CD4-positive, alpha-beta T cell treated with Interferon gamma for 1 hour (primary cell): ENCODE measurements around the gene CCSER1.

Experiments used
- DNase-seq: peaks from one replicate; pipeline ENCODE4 v3.0.0-alpha.2; 2020

Gene CCSER1

DNA sequence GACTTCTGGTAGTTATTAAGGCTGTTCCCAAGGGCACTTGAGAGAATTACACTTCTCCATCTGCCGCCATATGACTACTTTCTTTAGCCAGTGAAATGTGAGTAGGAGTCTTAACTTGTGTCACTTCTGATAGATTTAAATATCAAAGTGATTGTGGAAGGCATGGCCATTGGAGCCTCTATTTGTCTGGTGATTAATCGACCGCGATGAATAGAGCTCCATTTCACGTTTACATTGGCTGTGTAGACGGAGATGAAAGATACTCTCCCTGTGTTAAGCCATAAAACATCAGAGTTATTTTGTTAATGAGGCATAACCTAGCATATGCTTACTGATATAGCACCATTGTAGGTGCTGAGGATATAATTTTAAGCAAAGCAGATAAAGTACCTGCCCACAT, 852.4 kb downstream of the CCSER1 start:
- no peak for DNase-seq

GRCh38 chr4:90982813-90983212, 855.6 kb downstream of the CCSER1 start:
- DNase-seq = no peak

DNA sequence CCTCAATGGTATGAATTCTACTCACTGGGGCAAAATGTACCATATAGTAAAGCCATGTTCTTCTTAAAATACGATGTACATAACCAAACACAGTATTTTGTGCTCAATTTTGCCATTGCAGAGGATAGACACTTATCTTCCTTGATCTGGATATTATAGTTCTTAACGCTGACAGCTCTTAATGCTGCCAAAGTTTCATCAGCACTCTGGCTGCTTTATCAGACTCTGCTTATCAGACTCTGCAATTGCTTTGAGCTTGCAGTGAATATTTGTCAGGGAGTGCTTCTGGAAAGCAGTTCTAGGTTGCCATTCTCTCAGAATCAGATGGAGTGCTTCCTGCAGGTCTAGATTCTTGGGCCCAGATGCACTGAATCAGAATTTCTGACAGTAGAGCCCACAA, 863.1 kb downstream of the CCSER1 start:
- no peak for DNase-seq

GRCh38 chr4:90992213-90992612, 865.0 kb downstream of the CCSER1 start:
- no peak for DNase-seq

- DNase-seq = no peak
Observed at GRCh38 chr4:90994851-90995574, 867.8 kb downstream of the CCSER1 start.

- DNase-seq = no peak
Observed at GRCh38 chr4:90995996-90996395, 868.8 kb downstream of the CCSER1 start.

DNA sequence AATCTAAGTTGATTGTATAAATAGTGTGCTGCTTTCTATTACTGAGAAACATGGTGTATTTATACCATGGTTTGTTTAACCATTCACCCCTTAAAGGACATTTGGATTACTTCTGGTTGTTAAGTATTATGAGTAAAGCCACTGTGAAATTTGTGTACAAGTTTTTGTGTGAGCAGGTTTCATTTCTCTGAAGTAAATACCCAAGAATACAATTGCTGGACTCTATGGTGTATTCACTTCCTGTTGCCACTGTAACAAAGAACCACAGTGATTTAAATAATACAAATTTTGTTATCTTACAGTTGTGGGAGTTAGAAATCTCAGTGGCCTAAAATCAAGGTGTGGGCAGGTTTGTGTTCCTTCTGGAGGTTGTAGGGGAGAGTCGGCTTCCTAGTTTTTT, 869.6 kb downstream of the CCSER1 start:
- DNase-seq = no peak

- no peak for DNase-seq
Observed at GRCh38 chr4:91015861-91016260, 888.7 kb downstream of the CCSER1 start.

GRCh38 chr4:91019513-91019912, 892.3 kb downstream of the CCSER1 start:
- no peak for DNase-seq

- no peak for DNase-seq
Observed at GRCh38 chr4:91025241-91026148, 898.3 kb downstream of the CCSER1 start.

DNA sequence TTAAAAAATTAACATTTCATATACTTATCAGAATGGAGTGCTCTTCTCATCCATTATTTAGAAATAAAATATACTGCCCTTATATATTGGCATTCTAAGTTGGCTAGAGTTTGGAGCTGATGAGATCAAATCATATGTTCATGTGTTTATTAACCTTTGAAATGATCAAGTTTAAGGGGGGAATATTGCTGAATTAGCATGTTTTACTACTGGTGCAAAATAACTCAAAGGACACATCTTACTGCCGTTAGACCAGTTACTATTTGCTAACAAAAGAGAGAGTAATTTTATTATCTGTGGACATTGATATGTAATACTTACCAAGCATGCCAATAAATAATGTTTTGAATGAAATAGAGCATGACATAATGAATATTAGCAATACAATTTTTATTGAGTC, 901.0 kb downstream of the CCSER1 start:
- DNase-seq = no peak

GRCh38 chr4:91031761-91032160, 904.6 kb downstream of the CCSER1 start:
- no peak for DNase-seq

DNA sequence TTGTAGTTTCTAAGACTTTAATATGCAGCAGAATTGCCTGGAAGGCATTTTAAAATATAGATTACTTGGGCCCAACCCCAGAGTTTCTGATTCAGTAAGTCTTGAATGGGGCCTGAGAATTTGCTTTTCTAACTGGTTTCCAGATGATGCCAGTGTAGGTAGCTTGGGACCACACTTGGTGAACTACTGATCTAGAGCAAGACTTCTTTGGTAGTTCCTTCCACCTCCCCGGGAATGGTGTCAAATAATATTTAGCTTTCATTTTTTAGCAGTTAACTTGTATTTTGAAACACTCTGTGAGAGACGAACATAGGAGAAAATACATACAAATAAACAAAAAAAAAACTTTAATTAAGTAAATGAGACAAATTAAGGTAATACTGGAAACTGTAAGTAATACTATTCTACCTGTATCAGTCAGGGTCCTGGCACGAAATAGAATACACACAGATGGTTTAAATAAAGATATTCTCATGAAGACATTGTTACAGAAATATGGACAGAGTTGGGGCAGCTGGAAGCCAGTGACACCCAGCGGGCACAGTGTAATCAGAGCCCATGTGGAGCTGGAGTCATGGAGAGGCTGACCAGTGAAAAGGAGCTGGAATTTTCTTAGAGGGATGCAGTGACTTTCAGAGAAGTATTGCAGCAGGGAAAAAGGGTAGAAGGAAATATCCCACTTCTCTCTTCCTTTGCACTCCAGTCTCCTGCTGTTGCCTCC, 905.7 kb downstream of the CCSER1 start:
- DNase-seq = no peak

- DNase-seq = no peak
Observed at GRCh38 chr4:91035276-91035675, 908.1 kb downstream of the CCSER1 start.

GRCh38 chr4:91037951-91038350, 910.8 kb downstream of the CCSER1 start:
- no peak for DNase-seq

GRCh38 chr4:91057871-91058270, 930.7 kb downstream of the CCSER1 start:
- no peak for DNase-seq

GRCh38 chr4:91058345-91058744, 931.2 kb downstream of the CCSER1 start:
- DNase-seq = no peak

DNA sequence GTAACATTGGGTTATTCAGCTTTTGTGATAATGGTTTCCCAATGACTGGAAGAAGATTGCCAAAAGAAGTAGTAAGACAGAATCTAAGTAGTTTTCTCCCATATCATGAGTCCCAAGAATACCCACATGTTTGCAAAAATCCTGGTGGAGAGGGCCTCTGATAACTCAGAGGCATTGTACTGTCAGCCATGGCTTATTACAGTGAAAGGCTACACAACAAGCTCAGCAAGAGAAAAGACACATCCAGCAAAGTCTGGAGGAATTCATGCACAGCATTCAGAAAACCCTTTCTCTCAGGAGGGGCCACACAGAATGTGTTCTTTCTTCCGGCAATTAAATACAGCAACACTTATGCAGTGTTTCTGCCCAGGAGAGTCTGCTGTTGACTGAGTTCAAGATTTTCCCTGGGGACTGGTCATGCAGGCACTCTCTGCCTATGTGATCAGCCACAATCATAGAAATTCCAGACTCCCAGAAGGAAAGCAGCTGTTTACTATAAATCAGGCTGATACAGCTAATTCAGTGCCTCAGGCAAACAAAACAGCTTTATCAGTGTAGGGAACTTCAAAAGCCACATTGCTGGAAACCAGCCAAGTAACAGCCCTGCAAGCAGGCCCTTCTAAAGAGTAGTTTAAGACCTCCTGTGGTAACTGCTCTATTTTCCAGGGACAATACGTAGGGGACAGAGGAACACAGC, 937.1 kb downstream of the CCSER1 start:
- DNase-seq = no peak

DNA sequence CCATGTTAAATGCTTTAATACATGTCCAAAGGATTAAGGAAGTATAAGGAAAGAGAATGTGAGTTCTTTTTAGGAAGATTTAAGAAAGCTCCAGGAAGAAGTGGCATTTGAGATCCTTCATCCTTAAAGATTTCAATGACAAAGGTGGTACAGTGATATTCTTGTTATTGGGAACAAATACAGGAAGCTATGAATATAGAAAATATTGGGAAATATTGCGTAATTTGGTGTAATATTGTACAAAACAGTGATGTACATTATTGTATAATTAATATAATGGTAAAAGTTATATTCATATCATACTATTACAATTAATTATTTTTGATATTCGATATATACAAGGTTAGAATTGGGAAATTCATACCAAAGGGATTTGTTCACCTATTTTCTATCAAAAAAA, 937.9 kb downstream of the CCSER1 start:
- no peak for DNase-seq

DNA sequence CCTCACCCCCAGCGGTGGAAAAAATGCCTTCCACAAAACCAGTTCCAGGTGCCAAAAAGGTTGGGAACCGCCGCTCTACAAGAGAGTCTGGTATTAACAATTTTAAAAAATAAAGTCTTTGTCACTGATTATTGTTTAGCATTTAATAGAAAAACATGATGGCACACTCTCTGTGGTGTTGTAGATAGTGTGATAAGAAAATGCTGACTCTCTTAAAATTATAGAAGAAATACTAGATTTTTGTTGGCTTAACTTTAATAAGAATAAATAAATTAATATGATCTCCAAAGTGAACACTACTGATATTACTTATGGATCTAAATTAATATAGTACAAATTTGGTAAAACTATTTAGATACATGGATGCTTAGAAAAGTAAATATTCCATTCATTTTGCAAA, 943.5 kb downstream of the CCSER1 start:
- no peak for DNase-seq

DNA sequence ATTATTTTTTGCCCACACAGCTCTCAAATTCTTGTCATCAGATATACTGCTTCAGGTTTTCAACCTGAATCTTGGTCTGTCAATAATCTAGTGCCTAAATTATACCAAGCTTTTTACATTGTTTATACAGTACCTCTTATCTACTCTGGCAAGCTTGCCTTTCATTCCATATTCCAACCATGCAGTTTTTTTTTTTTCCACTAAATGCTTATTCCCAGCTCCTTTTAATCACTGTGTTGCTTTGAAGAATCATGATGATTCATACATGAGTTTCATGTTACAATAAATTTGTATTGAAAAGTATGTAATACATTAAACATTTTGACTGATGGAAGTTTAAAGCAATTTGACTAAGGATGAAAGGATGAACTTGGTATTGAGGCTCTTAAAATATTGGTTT, 949.0 kb downstream of the CCSER1 start:
- no peak for DNase-seq

GRCh38 chr4:91085961-91086360, 958.8 kb downstream of the CCSER1 start:
- no peak for DNase-seq

DNA sequence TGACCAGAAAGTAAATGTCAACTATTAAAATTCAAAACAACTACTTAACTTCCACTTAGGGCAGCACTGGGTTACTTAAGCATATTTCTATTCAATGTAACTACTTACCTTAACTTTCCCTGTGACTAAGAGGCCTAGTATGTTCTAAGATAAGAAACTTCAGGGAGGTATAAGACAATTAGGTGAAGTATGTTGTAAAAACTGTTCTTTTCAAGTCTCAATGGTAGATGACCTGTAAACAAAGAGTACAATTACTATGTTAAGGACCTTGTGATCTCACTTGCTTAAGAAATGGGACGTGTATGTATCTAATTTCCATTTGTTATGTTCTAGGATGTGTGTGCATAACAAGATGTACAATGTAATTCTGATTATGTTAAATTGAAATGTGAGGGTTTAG, 960.5 kb downstream of the CCSER1 start:
- DNase-seq = no peak
